Transverse colon (tissue), 4 donors: Measurements from ENCODE around the gene SLC26A5.

Source experiments
- POLR2AphosphoS5 ChIP-seq, 3 donors: sonication (generic); formaldehyde crosslinking; IDR thresholded peaks; one replicate each; pipeline ENCODE4 v1.6.1; 2016; ENCODE audit warnings: antibody characterized with exemption in 3 of 3
- TF ChIP-seq, protein P1 (sequence below), 5 experiments: fragments of 200-600 bp in 3 of 5; fragments of 450-650 bp in 2 of 5; sonication (generic) in 3 of 5; IDR thresholded peaks; 1 replicate in 2 of 5; 2 replicates in 3 of 5; pipeline ENCODE4 v1.5.1; 2016 to 2017; ENCODE audit warnings: antibody characterized with exemption in 5 of 5, inconsistent platforms in 3 of 5, mild to moderate bottlenecking in 2 of 5, moderate library complexity in 1 of 5

GRCh38 chr7:103439661-103440060, 6.3 kb downstream of the SLC26A5 start:
- TF ChIP-seq, protein P1, sequence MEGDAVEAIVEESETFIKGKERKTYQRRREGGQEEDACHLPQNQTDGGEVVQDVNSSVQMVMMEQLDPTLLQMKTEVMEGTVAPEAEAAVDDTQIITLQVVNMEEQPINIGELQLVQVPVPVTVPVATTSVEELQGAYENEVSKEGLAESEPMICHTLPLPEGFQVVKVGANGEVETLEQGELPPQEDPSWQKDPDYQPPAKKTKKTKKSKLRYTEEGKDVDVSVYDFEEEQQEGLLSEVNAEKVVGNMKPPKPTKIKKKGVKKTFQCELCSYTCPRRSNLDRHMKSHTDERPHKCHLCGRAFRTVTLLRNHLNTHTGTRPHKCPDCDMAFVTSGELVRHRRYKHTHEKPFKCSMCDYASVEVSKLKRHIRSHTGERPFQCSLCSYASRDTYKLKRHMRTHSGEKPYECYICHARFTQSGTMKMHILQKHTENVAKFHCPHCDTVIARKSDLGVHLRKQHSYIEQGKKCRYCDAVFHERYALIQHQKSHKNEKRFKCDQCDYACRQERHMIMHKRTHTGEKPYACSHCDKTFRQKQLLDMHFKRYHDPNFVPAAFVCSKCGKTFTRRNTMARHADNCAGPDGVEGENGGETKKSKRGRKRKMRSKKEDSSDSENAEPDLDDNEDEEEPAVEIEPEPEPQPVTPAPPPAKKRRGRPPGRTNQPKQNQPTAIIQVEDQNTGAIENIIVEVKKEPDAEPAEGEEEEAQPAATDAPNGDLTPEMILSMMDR (IDR thresholded peaks at IDR 0.05), result no peak
- TF ChIP-seq POLR2AphosphoS5 (IDR thresholded peaks at IDR 0.05), result no peak
